MM.1S (cell line): ENCODE data around the gene POP7.

Experiments
- DNase-seq: peaks from one replicate; pipeline ENCODE4 v3.0.0-alpha.2; 2015
- H2AFZ ChIP-seq: fragments of 300-600 bp; sonication (generic); 2 replicates; pipeline ENCODE4 v1.6.0; 2016; ENCODE audit warnings: antibody characterized with exemption, low read length
- H3F3A ChIP-seq: fragments of 300-600 bp; sonication (generic); 2 replicates; pipeline ENCODE4 v1.6.1; 2016; ENCODE audit warnings: mild to moderate bottlenecking, antibody characterized with exemption, low read length, moderate library complexity, mixed read lengths; ENCODE audit not compliant: insufficient read depth
- H3K27ac ChIP-seq: fragments of 300-600 bp; sonication (generic); 2 replicates; pipeline ENCODE4 v1.5.1; 2016; ENCODE audit warnings: mild to moderate bottlenecking, low read length
- H3K27me3 ChIP-seq: fragments of 300-600 bp; sonication (generic); replicated peaks from 2 replicates; pipeline ENCODE4 v1.6.0; 2016; ENCODE audit warnings: low read length; ENCODE audit not compliant: insufficient read depth
- H3K36me3 ChIP-seq: fragments of 300-600 bp; sonication (generic); replicated peaks from 2 replicates; pipeline ENCODE4 v1.6.1; 2016; ENCODE audit warnings: mild to moderate bottlenecking, low read length, mixed read lengths; ENCODE audit not compliant: insufficient read depth
- H3K4me1 ChIP-seq: fragments of 300-600 bp; sonication (generic); 2 replicates; pipeline ENCODE4 v1.6.1; 2016; ENCODE audit warnings: low read length, mixed read lengths
- H3K4me2 ChIP-seq: fragments of 300-600 bp; sonication (generic); 2 replicates; pipeline ENCODE4 v1.6.0; 2016; ENCODE audit warnings: low read depth, low read length
- H3K4me3 ChIP-seq: fragments of 300-600 bp; sonication (generic); 2 replicates; pipeline ENCODE4 v1.5.1; 2016; ENCODE audit warnings: low read length, mixed read lengths
- H3K79me2 ChIP-seq: fragments of 300-600 bp; sonication (generic); 2 replicates; pipeline ENCODE4 v1.6.1; 2016; ENCODE audit warnings: mixed run types, low read length, mixed read lengths
- H3K9ac ChIP-seq: fragments of 300-600 bp; sonication (generic); 2 replicates; pipeline ENCODE4 v1.6.1; 2016; ENCODE audit warnings: low read length, mixed read lengths
- H3K9me2 ChIP-seq: fragments of 300-600 bp; sonication (generic); replicated peaks from 2 replicates; pipeline ENCODE4 v1.6.1; 2016; ENCODE audit warnings: mild to moderate bottlenecking, low read length, mixed read lengths; ENCODE audit not compliant: insufficient read depth
- H3K9me3 ChIP-seq: fragments of 300-600 bp; sonication (generic); replicated peaks from 2 replicates; pipeline ENCODE4 v1.6.1; 2016; ENCODE audit warnings: mild to moderate bottlenecking, low read length, mixed read lengths; ENCODE audit not compliant: insufficient read depth
- H4K20me1 ChIP-seq: fragments of 300-600 bp; sonication (generic); 2 replicates; pipeline ENCODE4 v1.6.1; 2016; ENCODE audit warnings: mild to moderate bottlenecking, low read length, moderate library complexity, mixed read lengths; ENCODE audit not compliant: insufficient read depth
- CTCF ChIP-seq: fragments of 300-600 bp; sonication (generic); IDR thresholded peaks from 2 replicates; pipeline ENCODE4 v1.5.1; 2016; ENCODE audit warnings: antibody characterized with exemption, low read length, mixed read lengths
- EZH2 ChIP-seq: fragments of 300-600 bp; sonication (generic); optimal IDR thresholded peaks from 2 replicates; pipeline ENCODE3; 2017; ENCODE audit warnings: low read depth, mild to moderate bottlenecking, antibody characterized with exemption, low read length, mixed read lengths
- EZH2phosphoT487 ChIP-seq: fragments of 300-600 bp; sonication (generic); IDR thresholded peaks from 2 replicates; pipeline ENCODE4 v1.6.1; 2018; ENCODE audit warnings: antibody characterized with exemption, low read length

The POP7 gene

GRCh38 chr7:100689230-100690135, 16.4 kb upstream of the POP7 start:
- DNase-seq = no peak
- Histone ChIP-seq H3K4me3 (no peak overlapping the region), H3K36me3 (0 out of 2 replicates have a peak, but pooled peaks cover 3% of the 10 kb centered on the region), H3F3A (peaks cover under 1% of the 10 kb centered on the region; the same call in 1 of the 2 replicates), H3K4me2 (no peak overlapping the region), H4K20me1 (peaks cover 4% of the 10 kb centered on the region; the same call in 1 of the 2 replicates), H3K79me2 (peaks cover 53% of the 10 kb centered on the region), H2AFZ (no peak overlapping the region), H3K9ac (no peak overlapping the region), H3K9me2 (no peaks in the 10 kb centered on the region), H3K9me3 (no peaks in the 10 kb centered on the region), H3K27me3 (peaks cover under 1% of the 10 kb centered on the region; the same call in 1 of the 2 replicates), H3K4me1 (peaks cover 12% of the 10 kb centered on the region), H3K27ac (no peak overlapping the region)
- no peak for TF ChIP-seq EZH2phosphoT487
- TF ChIP-seq EZH2 = no peak
- no peak for TF ChIP-seq CTCF

- peaks cover 20% of the 10 kb centered on the region for H3K27me3 ChIP-seq
- H3K79me2 ChIP-seq = peaks cover 53% of the 10 kb centered on the region
- peak overlapping the region; percentile 71; the same call in 1 of the 2 replicates for H3K4me2 ChIP-seq
- no peaks in the 10 kb centered on the region for H3K9me2 ChIP-seq
- H3K4me1 ChIP-seq = peaks cover 25% of the 10 kb centered on the region
- H3K36me3 ChIP-seq = 0 out of 2 replicates have a peak, but pooled peaks cover 3% of the 10 kb centered on the region
- no peak overlapping the region for H2AFZ ChIP-seq
- H3K9me3 ChIP-seq = no peaks in the 10 kb centered on the region
- DNase-seq = peak; percentile 74
- H4K20me1 ChIP-seq = peaks cover 4% of the 10 kb centered on the region; the same call in 1 of the 2 replicates
- H3F3A ChIP-seq = peaks cover 13% of the 10 kb centered on the region
- no peak overlapping the region for H3K27ac ChIP-seq
- H3K4me3 ChIP-seq = no peak overlapping the region
- TF ChIP-seq CTCF (peak; percentile 86), EZH2 (no peak)
- H3K9ac ChIP-seq = no peak overlapping the region
Observed at GRCh38 chr7:100691676-100692577, 14.0 kb upstream of the POP7 start.

- H3F3A ChIP-seq = peaks cover 13% of the 10 kb centered on the region
- peak overlapping the region; percentile 71 for H3K4me2 ChIP-seq
- 0 out of 2 replicates have a peak, but pooled peaks cover 3% of the 10 kb centered on the region for H3K36me3 ChIP-seq
- peaks cover 27% of the 10 kb centered on the region for H3K27me3 ChIP-seq
- H4K20me1 ChIP-seq = peaks cover 4% of the 10 kb centered on the region; the same call in 1 of the 2 replicates
- no peaks in the 10 kb centered on the region for H3K9me2 ChIP-seq
- peaks cover 53% of the 10 kb centered on the region for H3K79me2 ChIP-seq
- H3K9me3 ChIP-seq = no peaks in the 10 kb centered on the region
- peaks cover 25% of the 10 kb centered on the region for H3K4me1 ChIP-seq
- no peak for DNase-seq
- peak overlapping the region; percentile 91; the same call in 1 of the 2 replicates for H3K4me3 ChIP-seq
- H3K9ac ChIP-seq = no peak overlapping the region
- H3K27ac ChIP-seq = no peak overlapping the region
- no peak overlapping the region for H2AFZ ChIP-seq
- TF ChIP-seq EZH2phosphoT487 (no peak), EZH2 (no peak), CTCF (no peak)
Observed at GRCh38 chr7:100692578-100692961, 13.4 kb upstream of the POP7 start.
